Stimulated activated CD8-positive, alpha-beta memory T cell treated with anti-CD3 and anti-CD28 coated beads, Interleukin-12 subunit alpha, Interleukin-12 subunit beta, amount 100 ng/mL, for 24 hours (primary cell): Measurements from ENCODE around the gene OR9Q1.
"Not testable (repeated sequence)": the region's sequence is repeated elsewhere in the genome, so short reads cannot be mapped to it uniquely, and the experiment has no call there.

Experiments
- DNase-seq: peaks from one replicate; pipeline ENCODE4 v3.0.0-alpha.2; 2020; ENCODE audit errors: extremely low read depth

OR9Q1 gene

DNA sequence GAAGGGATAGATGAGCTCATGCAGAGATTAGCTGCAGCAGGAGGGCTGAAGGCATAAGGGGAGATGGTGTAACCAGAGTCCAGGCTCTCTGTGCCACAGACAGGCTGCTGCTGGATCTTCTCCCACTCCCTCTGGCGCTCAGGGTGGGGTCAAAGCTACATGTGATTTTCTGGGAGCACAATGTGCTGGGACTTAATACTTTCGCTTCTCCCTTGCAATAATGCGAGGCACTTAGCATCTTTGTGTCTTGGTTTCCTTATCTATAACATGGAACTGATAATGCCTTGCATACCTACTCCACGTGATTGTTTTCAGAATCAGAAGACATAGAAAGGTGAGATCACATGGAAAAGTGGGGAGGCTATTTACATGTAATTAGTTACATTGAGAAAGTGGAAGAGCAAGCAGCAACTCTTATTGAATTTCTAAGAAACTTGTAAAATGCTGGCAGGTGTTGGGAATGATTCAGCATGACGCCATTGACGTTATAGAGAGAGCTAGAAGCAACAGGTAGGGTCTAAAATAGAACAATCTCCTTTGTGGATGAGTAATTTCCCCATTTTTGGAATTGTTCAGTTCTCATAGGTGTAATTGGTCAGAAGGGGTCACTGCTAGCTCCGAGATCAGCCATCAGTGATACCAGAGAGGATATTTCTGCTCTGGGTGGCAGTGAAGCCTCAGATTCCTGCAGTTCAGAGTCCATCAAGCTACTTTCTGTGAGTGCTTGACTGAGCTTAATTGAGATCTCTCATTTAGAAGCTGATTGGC lies 109.8 kb downstream of the OR9Q1 start:
- DNase-seq, result no peak

DNA sequence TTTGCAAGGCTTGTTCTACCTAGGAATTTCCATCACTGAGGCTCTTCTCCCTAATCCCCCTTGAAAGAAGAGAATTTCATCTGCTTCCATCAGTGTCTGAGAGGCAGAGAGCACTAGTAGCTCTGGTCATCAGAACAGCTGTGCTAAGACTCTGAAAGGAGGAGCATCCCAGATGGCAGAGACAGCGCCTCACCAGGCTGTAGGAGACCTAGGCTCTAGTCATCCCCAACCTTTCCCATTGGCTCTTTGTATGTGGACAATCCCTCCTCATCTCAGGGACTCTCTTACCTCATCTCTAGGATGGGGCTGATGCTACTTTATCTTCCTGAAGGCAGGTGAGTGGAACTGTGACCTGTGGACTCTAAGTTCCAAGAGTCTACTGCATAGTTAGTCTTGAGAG lies 110.5 kb downstream of the OR9Q1 start:
- no peak for DNase-seq

DNA sequence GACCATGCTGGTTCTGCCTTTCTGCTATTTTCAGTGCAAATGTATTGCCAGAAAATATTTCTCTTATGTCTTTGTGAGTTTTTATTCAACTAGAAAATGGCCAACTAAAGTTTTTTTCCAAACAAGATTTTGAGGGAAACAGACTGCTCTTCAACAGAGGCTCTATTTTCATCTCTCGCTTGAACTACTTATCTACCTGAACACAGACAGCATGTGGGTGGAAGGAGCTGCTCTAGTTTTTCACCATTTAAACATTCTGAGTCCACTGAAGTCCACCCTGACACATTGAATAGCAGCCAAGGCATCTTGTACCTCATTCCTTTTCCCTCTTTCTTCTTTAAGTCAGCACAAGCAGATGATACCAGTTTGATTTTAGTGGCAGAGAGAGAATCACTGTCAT lies 111.5 kb downstream of the OR9Q1 start:
- DNase-seq, result no peak

DNA sequence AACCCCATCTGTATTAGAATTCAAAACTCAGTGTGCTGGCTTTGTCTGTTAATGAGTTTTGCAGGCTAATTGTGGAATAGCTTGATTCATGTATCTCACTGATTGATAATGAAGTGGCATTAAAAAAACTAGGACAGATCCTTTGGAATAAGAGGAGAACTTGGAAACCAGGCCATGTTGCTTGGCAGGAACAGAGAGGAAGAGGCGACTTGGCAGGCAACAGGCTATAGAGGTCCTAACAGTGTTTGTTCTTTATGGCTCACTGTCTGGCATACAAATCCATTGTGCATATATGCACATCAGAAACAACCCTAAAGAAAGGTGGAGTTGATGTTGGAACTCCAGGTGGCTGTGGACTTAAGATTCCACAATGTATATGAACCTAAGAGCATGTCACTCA lies 119.1 kb downstream of the OR9Q1 start:
- no peak for DNase-seq

DNA sequence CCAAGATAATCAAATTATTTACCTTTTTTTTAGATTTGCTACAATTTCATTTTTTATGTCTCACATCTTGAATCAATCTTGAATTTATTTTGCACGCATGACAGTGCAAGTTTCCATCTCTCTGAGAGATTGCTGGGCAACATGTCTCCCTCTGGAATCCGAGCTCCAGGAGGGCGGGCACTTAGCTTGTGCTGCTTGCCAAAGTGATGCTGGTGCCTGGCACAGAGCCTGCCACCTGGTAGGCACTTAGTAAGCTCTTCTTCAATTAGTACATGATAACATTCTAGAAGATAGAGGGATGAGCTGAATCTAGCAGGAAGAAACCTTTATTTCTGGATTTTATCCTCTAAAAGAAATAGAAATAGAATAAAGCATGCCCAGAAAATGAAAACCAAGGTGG lies 129.1 kb downstream of the OR9Q1 start:
- DNase-seq, result no peak

DNA sequence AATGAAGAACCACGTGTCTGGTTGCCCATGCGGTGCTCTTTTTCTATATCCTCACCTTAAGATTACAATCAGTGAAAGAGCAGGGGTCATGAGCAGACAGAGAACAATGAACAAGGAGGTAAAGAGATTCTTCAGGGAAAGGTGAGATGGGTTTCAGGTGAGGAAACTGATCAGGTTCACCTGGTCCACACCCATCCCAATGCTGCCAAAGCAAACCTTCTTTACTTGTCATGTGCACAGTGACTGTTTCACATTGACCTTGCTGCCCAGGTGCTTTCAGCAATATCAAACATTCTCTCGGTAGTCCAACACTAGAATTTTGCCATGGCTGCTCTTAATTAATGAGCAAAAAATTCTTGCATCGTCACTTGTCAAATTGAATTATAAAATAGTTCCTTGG lies 140.7 kb downstream of the OR9Q1 start:
- DNase-seq, result no peak

DNA sequence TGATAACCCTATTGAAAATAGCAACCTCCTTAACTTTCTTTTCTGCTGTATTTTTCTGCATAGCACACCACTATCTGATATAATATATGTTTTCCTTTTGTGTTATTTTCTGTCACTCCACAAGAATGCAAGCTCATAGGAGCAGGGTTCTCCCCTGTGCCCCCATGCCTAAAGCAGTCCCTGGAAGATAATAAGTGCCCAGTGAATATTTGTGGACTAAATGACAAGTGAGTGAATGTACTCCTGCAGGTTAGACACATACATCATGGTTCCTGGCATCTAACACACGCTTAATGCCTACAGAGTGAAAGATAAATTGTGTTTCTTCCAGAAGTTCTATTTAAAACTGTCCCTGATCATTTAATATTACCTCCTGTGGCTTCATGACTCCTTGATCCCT lies 141.3 kb downstream of the OR9Q1 start:
- no peak for DNase-seq

DNA sequence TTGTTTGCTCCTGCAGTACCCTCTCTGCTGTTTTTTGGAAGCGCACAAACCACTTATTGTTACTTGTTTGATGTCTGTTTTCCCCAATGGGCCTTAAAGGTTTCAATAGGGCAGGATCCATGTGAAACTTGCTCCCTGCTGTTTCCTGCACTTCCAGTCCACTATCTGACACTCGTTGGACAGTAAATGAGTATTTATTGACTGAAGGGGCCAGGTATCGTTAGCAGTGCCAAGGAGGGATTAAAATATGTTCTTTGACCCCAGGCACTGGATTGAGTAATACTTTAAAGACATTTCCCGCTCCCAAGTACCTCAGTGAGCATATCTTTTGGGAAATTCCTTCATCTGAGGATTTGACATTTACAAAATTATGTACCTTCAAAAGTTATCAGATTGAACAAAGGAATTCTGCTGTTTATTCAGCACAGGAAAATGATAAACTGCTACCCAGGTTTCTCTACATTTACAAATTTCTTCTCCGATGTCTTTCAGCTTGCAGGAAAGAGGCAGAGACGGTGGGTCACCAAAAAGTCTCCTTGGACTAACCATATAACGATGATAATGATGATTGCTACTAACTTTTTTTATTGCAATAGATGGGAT lies 141.9 kb downstream of the OR9Q1 start:
- no peak for DNase-seq

DNA sequence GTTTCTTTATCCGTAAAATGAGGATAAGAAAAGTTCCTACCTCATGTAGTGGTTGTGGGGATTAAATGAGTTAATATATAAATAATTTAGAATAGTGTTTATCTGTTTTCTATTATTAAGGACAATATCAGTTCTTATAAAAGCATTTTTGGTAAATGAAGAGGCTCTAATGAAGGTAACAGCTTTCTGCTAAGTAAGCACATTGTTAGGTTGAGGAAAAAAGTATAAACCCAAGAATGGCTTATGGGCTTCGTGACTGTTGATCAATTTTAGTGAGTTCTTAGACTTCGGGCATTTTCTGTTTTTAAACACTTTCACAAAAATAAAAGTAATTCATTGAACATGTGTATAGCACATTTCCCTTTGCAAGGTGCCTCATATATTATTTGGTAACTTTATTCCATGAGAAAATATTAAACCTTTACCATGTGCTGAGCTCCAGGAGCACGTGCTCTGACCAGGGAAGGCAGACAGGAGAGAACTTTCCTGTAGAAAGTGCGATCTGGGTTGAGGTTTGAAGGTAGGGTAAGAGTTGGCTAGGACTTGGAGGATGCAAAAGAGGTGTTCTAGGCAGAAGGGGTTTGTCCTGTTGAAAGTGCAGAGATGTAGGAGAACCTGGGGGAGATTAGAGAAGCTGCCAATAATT lies 153.9 kb downstream of the OR9Q1 start:
- no peak for DNase-seq

DNA sequence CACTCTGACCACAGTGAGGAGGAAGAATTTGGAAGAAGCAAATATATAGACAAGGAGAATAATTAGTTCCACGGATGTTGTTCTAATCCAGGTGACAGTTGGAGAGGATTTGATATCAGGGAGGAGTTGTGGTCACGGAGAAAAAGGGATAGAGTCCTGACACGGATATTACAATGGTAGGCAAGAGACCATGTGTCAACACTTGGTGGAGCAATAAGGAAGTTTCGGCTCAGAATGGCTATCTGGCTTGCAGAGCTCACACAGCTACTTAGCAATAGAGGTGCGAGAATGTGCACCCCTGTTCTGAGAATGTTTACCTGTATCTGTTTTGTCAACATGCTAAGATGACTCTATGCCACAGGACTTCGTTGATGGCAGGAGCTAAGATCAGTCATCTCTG lies 154.8 kb downstream of the OR9Q1 start:
- no peak for DNase-seq

DNA sequence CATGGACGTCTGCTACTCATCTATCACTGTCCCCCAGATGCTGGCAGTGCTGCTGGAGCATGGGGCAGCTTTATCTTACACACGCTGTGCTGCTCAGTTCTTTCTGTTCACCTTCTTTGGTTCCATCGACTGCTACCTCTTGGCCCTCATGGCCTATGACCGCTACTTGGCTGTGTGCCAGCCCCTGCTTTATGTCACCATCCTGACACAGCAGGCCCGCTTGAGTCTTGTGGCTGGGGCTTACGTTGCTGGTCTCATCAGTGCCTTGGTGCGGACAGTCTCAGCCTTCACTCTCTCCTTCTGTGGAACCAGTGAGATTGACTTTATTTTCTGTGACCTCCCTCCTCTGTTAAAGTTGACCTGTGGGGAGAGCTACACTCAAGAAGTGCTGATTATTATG lies 156.0 kb downstream of the OR9Q1 start:
- no peak for DNase-seq

DNA sequence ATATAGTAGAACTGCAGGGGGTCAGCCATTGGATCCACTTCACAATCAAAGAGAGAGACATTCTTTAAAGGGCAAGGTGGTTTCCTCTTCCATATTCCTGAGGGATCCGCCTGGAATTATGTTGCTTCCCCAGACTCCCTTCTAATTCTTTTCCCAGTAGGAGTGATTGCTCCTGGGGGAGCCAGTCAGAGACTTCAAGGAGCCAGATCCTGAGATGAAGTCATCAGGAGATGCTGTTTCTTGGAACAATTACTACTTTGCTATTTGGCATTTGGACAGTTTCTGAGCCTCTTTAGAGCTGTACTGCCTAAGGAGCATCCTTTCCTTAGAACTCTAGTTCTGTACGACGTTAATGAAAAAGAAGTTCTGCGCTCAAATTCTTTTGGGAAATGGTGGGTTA lies 163.3 kb downstream of the OR9Q1 start:
- DNase-seq, result no peak

DNA sequence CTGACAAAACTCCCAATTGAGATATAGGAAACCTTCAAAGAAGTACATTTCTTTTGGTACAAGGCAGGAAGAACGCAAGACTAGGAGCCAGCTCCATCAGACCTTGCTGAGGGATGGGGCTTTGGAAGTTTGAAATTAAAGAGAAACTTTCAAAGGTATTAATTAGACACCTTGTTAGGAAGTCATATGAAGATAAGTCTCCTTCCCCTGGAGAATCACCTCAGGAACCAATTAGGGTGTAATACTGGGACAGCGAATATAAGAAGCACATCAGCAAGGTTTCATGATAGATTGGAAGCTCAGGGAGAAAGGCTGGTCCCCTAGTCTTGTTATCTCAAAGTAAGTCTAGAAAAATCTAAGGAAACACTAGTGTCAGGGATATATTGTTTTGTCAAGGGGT lies 165.1 kb downstream of the OR9Q1 start, which contains the start of gene OR9Q2:
Gene OR9Q2, plus strand, starts transcription at position 301 of the 400 bp plus-strand sequence. CDS start 1,421 bp downstream, outside the sequence.
- no peak for DNase-seq

DNA sequence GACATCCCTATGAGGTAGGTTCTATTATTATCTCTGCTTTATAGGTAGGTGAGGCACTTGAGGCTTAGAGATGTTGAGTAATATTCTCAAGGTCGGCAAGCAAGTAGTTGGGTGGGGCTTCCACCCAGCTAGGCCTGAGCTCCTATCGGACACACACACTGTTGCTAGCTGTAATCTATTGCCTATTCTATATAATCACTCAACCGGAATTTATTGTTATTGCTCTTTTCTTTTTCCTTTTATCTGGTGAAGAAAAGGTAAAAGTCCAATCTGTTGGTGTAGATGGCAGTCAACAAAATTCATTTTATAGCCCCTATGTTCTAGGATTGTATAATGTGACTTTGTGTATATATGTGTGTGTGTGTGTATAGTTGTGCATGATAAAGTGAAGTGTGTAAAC lies 168.5 kb downstream of the OR9Q1 start:
- no peak for DNase-seq

DNA sequence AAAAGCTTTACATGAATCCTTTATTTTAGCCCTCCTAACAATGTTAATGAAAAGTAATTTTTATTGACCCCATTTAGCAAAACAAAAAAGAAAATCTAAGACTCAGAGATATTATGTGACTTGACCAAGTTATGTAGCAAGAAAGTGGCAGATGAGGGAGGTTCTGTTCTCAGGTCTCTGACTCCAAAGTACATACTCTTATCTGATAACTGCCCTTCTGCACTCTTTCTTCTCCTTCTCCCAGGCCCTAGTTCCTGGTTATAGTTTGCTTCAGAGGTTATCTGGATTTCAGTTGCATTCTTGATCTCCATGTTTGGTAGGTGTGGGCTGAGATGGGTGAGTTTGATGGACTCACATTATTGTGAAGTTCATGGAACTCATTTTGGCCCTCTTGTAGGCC lies 169.7 kb downstream of the OR9Q1 start:
- no peak for DNase-seq

DNA sequence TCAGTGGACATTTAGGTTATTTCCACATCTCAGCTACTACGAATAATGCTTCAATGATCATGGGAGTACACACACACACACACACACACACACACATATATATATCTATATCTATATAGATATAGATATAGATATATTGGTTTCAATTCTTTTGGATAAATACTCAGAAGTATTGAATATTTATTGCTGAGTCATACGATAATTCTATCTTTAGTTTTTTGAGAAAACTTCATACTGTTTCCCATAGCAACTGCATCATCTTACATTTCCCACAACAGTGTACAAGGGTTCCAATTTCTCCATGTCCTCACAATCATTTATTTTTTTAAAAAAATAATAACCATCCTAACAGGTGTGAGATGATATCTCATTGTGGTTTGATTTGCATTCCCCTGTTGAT lies 172.3 kb downstream of the OR9Q1 start:
- no peak for DNase-seq

DNA sequence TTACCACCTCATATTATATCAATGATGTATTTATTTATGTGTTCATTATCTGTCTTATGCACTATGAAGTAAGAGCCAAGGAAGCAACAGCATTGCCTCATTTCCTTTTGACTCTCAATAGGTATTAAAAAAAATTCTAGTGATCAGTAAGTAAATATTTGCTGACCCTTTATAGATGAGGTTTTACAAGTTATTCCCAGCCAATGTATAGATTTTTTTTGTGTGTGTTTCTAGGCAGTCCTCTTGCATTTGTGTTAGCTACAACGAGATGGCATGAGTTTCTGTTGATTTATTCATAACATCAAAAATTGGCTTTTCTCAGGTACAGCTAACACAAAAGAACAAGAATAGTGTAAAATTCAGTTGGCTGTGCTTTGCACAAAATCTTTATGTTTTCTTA lies 175.6 kb downstream of the OR9Q1 start:
- no peak for DNase-seq

DNA sequence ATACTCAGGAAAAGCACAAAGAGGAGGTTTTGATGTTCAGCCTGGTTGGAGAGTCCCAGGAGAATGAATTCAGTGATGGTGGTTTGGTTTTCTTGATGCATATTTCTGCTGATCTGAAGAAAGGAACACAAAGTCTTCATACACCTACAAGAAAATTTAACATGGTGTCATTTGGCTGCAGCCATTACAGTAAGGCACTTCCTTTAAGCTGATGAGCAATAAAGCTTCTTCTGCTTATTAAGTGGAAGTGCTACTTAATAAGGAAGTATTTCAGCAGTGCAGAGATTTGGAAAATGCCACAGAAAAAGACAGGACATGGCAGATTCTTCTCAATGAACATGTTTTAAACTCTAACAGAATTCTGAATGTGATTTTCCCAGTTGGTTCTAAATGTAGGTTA lies 180.4 kb downstream of the OR9Q1 start, which contains the start of gene OR1S2:
Gene OR1S2, minus strand, starts transcription at position 101 of the 400 bp plus-strand sequence. Its CDS starts 0 bp downstream, at position 101.
- no peak for DNase-seq

DNA sequence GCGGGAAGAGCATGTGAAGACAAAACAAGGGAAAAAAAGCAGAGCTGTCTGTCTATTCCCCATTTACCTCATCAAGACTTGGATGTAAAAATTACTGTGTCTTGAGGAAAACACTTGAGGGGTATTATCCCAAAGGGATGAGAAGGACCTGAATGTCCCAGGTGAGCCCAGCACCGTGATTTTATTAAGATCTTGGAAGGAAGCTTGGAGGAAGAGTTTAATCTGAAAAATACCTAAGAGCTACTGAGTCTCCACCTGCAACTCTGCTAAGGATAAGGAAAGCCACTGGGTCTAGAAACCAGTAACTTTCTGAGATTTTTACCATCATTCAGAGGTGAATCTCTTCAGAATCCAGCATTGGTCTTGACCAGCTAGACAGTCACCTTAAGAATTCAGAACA lies 188.7 kb downstream of the OR9Q1 start, which contains the start of gene OR1S1:
Gene OR1S1, plus strand, starts transcription at position 301 of the 400 bp plus-strand sequence.
- DNase-seq, result not testable (repeated sequence)

DNA sequence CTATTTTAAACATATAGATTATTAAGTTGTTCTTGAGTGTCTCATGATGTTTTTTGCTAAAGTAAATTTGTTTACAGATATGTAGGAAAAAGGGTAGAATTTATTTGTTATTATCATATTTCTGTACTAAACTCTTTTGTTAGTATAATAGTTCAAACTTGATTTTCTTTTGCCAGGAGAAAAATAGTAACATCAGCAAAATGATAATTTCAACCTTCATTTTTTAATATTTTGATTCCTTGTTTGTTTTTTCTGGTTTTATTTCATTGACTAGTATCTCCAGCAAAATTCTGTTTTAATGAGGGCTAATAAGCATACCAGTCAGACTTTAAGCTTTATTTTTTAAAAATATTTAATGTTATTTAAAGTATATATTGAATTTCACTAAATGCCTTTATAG lies 192.8 kb downstream of the OR9Q1 start:
- DNase-seq, result no peak

DNA sequence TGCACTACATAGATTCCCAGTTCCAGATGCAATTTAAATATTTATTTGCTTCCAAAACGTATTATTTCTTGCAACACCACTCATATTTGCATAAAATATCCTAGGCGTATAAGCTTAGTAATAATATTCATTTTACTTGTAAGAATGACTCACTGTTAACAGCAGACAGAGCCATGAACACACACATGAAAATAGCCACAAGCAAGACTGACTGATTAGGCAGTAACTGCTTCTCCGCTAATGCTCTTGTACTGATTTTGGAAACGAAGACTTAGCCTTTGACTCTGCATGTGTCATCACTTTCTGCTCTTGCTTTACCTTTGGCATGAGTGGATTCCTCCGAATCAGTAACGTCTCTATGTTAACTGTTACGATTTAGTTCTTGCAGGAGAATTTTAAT lies 199.0 kb downstream of the OR9Q1 start:
- DNase-seq, result no peak

DNA sequence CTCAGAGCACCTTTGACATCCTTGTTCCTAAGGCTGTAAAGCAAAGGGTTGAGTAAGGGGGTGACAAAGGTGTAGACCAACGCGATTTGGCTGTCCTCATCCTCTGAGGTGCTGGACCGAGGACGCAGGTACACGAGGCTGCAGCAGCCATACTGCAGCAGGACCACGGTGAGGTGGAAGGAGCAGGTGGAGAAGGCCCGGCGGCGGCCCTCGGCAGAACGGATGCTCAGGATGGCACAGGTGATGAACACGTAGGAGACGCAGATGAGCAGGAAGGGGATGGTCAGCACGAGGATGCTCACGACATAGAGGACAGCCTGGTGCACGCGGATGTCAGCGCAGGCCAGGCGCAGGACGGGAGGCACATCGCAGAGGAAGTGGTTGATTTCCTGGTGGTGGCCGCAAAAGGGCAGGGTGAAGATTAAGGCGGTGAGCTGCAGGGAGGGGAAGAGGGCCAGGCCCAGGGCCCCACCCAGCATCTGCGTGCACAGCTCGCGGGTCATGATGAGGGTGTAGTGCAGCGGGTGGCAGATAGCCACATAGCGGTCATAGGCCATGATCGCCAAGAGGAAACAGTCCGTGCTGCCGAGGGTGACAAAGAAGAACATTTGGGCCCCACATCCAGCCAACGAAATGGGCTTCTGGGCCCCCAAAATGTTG lies 204.4 kb downstream of the OR9Q1 start:
- DNase-seq, result no peak
